Activated gamma-delta T cell (primary cell): ENCODE measurements around the gene CAMK1D.
"Not testable (repeated sequence)": the region's sequence is repeated elsewhere in the genome, so short reads cannot be mapped to it uniquely, and the experiment has no call there.

Source experiments
- DNase-seq: peaks from one replicate; lab custom pipeline; 2025; lab: John Stamatoyannopoulos, UW

The CAMK1D gene

GRCh38 chr10:12513775-12514673 lies 164.7 kb downstream of the CAMK1D start:
- DNase-seq: no peak

DNA sequence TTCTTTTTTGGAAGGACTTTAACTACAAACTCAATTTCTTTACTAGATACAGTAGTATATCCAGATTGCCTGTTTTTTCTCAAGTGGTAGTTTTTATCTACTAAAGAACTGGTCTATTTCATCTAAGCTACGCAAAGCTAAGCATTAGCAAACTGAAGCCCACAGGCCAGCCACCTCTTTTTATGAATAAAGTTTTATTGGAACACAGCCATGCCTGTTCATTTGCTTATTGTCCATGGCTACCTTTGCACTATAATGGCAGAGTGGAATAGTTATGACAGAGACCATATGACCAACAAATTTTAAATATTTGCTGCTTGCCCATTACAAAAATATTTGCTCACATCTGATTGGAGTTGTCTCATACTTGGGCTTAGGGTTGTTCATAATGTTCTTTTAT lies 168.7 kb downstream of the CAMK1D start:
- DNase-seq: no peak

GRCh38 chr10:12521423-12521822 lies 172.1 kb downstream of the CAMK1D start:
- DNase-seq: no peak

GRCh38 chr10:12526311-12526710 lies 177.0 kb downstream of the CAMK1D start:
- no peak for DNase-seq

DNA sequence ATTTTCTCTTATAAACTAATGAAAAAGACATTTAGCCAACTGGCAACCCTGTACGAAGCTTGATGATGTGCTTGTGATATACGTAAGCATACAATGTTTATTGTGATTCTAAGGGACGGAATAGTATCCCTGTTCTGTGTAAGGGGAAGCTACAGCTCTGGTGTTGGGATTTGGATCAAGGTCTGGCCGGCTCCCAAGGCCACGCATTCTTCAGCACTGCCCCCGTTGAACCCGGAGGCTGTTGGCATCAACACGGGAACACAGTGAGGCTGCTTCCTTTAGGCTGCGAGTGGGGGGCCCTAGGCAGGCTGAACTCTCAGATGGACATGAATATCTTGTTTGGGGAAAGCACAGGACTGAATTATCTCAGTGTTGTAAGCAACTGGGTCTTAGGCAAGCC lies 180.6 kb downstream of the CAMK1D start:
- DNase-seq: no peak

GRCh38 chr10:12531305-12532220 lies 182.2 kb downstream of the CAMK1D start:
- no peak for DNase-seq

GRCh38 chr10:12533151-12533550 lies 183.8 kb downstream of the CAMK1D start:
- no peak for DNase-seq

GRCh38 chr10:12533723-12534122 lies 184.4 kb downstream of the CAMK1D start:
- no peak for DNase-seq

DNA sequence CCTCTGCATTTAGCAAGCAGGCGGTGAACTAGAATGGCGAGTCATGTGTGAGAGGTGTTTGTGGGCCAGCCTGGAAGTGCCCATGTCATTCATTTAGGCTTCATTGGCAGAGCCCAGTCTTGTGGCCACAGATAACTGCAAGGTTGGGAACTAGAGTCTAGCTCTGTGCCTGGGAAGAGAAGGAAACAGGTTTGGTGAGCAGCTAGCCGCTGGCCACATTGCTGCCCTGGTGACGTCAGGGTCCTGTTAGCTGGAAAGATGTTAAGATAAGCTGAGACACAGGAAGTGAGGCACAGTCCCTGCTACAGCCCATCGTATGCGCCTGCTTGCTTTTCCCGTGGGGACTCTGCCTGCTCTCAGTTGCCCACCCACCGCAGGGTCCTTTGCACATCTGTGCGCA lies 185.5 kb downstream of the CAMK1D start:
- no peak for DNase-seq

DNA sequence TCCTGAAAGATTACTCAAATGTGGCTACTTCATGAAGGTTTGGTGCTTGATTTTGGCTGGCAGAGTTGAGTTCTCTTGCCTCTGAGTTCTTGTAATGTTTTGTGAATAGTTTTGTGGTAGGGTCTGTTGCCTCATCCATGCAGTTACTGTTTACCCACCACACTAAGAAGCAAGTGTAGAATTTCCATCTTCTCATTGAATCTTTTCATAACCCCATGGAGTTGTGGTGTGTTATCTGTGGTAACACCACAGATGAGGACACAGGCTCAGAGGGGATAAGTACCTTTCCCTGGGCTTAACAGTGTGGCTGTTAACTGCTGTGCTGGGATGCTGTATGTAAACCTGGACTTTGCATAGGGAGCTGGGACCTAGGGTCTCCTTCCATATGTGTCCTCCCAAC lies 186.3 kb downstream of the CAMK1D start:
- no peak for DNase-seq

GRCh38 chr10:12538491-12538995 lies 189.2 kb downstream of the CAMK1D start:
- DNase-seq: no peak

GRCh38 chr10:12539350-12540164 lies 190.2 kb downstream of the CAMK1D start:
- DNase-seq: no peak

DNA sequence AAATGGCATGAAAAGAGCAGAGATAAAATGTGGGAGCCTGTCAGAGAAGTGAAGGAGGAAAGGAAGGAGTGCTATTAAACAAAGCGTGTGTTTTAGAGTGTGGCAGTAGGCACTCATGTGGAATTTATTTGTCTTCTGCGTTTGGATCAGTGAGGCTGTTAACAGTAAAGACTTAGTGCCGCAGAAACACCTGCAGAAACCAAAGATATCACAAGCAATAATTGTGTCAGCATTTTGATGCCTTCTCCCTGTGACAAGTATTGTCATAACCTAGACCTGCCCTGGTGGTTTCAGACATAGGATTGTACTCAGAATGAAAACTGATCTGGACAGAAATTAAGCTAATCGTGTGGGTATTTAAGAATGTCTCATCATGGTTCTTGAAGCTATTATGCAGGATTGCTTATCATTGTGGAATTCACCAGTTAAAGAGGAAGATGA lies 191.0 kb downstream of the CAMK1D start:
- no peak for DNase-seq

DNA sequence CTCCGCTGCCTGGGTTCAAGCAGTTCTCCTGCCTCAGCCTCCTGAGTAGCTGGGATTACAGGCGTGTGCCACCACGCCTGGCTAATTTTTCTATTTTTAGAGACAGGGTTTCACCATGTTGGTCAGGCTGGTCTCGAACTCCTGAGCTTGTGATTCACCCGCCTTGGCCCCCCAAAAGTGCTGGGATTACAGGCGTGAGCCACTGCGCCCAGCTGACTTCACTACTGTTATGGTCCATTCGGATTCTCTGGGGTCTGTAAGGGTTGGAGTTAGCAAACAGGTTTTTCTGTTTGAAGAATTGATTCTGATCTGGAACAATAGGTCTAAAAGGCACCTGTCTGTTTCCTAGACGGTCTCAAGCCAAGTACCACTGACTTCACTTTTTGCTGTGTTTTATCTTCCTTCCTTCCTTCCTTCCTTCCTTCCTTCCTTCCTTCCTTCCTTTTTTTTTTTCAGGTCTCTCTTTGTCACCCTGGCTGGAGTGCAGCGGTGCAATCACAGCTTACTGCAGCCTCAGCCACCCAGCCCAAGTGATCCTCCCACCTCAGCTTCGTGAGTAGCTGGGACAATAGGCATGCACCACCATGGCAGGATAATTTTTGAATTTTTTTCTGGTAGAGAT lies 192.2 kb downstream of the CAMK1D start:
- no peak for DNase-seq

GRCh38 chr10:12542133-12542670 lies 192.9 kb downstream of the CAMK1D start:
- DNase-seq: no peak

DNA sequence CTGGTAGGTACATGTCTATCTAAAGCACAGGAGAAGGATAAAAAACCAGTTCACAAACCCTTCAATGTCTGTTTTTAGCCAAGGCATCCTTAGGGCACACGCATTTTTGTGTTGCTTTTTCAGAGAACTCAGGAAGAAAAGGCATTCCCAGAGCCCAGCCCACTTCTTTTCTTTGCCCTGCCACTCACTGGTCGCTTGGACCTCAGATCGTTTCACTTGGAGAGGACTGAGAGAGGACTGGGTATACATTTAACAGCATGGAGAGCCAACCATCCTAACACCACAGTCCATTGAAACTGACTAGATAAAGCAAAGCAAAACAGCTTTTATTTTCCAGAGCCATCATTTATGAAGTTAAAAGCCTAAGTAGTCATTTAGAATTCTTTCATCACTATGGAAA lies 194.2 kb downstream of the CAMK1D start:
- no peak for DNase-seq

DNA sequence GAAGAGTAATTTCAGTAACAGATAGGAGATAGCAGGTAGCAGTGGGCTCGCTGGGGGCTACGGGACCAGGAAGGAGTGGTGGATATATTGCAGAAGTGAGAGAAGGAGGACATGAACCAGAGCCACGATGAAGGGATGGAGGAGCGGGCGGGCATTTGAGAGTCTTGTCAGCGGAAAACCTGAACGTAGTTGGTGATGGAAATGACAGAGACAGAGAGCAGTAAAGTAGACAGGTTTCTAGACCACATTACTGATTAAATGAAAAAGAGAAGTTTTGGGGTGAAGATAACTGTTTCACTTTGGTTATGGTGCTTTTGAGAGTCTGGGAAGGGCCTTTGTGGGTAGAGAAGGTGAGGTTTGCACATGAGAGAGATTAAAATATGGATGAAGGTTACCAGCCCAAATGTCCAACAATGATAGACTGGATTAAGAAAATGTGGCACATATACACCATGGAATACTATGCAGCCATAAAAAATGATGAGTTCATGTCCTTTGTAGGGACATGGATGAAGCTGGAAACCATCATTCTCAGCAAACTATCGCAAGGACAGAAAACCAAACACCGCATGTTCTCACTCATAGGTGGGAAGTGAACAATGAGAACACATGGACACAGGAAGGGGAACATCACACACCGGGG lies 196.9 kb downstream of the CAMK1D start:
- DNase-seq: not testable (repeated sequence)

GRCh38 chr10:12547301-12547771 lies 198.0 kb downstream of the CAMK1D start:
- no peak for DNase-seq

DNA sequence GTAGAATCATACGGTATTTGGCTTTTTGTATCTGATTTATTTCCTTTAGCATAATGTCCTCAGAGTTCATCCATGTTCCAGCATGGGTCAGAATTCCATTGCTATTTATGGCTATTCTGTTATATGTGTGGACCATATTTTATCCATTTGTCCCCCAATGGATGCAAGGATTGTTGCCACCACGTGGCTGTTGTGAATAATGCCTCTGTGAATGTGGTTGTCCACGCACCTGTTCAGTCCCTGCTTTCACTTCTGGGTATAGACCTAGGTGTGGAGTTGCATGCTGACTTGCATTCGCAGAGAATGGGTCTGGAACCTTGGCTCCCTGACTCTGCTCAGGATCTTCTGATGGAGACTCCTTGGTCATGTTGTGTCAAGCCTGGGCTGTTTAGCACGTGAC lies 199.9 kb downstream of the CAMK1D start:
- DNase-seq: no peak

GRCh38 chr10:12550994-12551393 lies 201.6 kb downstream of the CAMK1D start:
- no peak for DNase-seq
